ENCODE data around the gene EGFR.

Gene EGFR

GRCh38 chr7:55177589-55178261 is 158.9 kb downstream of the EGFR start:
- no peak for FAIRE-seq

GRCh38 chr7:55178292-55178862 is 159.6 kb downstream of the EGFR start:
- FAIRE-seq = no peak

- FAIRE-seq = no peak
Observed at GRCh38 chr7:55178863-55179773, 160.3 kb downstream of the EGFR start.

- no peak for FAIRE-seq
Observed at GRCh38 chr7:55179931-55180682, 161.3 kb downstream of the EGFR start.

DNA sequence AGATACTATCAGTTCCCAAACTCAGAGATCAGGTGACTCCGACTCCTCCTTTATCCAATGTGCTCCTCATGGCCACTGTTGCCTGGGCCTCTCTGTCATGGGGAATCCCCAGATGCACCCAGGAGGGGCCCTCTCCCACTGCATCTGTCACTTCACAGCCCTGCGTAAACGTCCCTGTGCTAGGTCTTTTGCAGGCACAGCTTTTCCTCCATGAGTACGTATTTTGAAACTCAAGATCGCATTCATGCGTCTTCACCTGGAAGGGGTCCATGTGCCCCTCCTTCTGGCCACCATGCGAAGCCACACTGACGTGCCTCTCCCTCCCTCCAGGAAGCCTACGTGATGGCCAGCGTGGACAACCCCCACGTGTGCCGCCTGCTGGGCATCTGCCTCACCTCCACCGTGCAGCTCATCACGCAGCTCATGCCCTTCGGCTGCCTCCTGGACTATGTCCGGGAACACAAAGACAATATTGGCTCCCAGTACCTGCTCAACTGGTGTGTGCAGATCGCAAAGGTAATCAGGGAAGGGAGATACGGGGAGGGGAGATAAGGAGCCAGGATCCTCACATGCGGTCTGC is 162.2 kb downstream of the EGFR start:
- FAIRE-seq = no peak

DNA sequence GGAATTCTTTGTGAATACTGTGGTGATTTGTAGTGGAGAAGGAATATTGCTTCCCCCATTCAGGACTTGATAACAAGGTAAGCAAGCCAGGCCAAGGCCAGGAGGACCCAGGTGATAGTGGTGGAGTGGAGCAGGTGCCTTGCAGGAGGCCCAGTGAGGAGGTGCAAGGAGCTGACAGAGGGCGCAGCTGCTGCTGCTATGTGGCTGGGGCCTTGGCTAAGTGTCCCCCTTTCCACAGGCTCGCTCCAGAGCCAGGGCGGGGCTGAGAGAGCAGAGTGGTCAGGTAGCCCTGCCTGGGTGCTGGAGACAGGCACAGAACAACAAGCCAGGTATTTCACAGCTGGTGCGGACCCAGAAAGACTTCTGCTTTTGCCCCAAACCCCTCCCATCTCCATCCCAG is 162.9 kb downstream of the EGFR start:
- no peak for FAIRE-seq

DNA sequence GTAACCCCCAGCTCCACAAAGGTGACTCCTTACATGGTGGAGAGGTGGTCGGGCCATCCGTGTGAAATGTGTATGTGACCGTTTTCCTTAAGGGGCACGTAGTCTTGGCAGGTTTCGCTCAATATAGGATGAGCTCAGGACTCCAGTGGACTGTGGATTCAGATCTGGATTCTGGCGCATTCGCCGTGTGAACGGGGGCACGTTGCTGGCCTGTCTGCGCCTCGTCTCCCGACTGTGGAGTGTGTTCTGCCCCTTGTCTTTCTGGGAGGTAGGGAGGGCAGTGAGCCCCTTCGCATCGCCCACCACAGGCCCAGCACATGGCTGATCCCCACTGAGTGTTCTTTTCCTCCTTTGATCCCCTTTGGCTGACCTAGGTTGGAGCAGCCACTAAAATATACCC is 165.1 kb downstream of the EGFR start:
- FAIRE-seq = no peak

DNA sequence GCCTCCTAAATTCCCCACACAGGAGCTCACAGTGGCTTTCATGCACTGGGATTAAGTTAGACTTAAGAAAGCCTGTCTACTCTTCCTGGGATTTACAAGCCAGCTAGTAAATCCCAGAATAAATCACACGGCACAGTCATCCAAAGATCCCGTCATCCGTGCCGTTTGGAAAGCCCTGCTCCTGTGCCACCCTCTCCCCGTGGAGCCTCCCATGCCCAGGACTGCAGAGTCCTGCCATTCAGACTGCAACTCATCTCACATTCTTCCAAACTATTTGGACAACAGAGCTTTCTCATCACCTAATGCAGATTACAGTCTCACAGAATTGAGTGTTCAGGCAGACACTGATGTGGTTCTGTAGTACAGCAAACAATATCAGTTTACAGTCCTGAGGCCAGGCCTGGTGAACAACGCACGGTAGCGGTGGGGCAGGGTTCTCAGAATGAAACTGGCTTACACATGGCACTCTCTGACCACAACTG is 166.5 kb downstream of the EGFR start:
- no peak for FAIRE-seq

GRCh38 chr7:55185941-55186609 is 167.3 kb downstream of the EGFR start:
- no peak for FAIRE-seq

- no peak for FAIRE-seq
Observed at GRCh38 chr7:55187701-55188491, 169.1 kb downstream of the EGFR start.

GRCh38 chr7:55188590-55189138 is 169.8 kb downstream of the EGFR start:
- no peak for FAIRE-seq

DNA sequence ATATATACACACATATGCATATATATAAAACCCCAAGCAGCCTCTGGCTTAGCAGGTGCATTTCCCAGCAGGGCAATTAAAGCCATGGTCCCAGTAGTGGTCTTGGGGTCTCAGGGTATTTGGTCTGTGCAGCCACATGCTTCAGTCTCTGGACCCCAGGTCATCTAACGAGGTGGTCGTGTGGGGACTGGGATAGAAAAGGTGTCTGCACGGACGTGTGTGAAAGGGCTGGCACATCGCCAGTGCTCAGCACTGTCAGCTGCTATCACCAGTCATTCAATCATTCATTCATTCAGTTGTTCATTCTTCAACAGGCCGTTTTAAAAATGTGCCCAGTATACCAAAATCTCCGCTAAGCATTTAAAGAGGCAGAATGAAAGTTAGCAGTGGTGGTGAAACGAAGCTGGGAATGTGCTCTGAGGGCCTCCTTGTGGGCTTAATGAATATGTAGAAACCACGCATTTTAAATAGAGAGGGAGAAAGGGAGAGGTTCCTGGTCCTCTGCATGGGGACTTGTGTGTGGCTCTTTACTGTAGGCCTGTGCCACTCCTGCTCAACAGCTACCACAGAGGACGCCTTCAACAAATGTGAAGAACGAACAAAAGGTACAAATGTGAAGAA is 170.4 kb downstream of the EGFR start:
- FAIRE-seq = no peak

DNA sequence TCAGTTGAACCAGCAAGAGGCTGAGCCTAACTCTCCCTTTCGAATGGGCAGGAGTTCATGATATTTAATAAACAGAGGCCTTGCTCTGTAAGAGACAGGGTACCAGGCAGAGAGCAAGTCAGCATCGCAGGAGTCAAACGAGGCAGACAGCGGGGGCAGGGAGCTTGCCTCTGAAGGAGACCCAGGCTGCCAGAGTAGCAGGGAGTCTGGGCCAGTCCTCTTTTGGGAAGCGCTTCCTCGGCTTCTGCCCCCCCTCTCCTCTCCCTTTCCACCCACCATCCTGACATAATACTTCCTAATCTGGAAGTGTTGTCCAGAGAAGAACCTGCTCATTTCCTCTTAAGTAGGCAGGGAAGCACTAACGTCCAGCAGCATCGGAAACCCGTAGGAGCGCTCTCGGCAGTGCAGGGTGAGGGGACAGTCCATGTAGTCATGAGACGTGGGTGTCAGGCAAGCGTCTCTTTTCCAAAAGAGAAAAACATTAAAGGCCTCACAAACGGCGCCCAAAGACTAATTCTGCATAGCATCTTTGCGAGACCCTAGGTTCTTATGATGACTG is 171.1 kb downstream of the EGFR start:
- no peak for FAIRE-seq

DNA sequence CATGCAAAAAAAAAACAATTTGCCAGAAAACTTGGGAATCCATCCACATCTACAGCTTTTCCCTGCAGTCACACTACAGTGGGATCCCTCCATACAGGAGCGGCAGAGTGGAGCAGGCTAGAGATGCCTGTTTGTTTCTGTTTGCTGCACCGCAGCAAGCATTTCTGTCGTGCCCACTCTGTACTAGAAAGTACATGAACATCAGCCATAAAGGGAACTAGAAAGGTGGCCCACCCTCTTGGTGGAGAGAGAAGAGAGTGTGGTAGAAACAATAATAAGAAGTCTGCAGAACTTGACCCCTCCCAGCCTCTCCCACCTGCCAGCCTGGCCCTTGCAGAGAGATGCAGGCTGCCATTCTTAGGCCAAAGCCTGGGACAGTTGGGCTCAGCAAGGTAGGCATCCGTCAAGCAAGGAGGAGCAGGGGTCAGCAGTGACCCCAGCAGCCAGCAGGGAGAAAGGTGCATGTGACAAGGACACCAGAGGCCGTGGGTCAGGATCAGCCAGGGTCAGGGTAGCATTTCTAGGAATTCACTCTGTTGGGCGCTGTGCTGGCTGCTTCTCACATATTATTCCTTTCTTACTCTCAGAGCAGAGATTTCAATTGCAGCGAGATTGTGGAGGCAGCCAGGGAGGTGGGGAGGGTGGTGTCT is 171.8 kb downstream of the EGFR start:
- FAIRE-seq = no peak

DNA sequence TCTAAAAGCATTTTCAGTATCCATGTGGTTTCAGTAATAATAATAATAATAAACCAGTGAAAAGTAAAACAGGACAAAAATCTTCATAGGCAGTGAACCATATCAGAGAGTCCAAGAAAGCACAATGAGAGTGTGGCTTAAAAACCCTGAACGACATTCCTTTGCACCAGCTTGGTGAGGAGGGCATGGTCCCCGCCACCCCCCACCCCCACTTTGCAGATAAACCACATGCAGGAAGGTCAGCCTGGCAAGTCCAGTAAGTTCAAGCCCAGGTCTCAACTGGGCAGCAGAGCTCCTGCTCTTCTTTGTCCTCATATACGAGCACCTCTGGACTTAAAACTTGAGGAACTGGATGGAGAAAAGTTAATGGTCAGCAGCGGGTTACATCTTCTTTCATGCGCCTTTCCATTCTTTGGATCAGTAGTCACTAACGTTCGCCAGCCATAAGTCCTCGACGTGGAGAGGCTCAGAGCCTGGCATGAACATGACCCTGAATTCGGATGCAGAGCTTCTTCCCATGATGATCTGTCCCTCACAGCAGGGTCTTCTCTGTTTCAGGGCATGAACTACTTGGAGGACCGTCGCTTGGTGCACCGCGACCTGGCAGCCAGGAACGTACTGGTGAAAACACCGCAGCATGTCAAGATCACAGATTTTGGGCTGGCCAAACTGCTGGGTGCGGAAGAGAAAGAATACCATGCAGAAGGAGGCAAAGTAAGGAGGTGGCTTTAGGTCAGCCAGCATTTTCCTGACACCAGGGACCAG is 172.5 kb downstream of the EGFR start:
- no peak for FAIRE-seq

GRCh38 chr7:55191926-55192692 is 173.3 kb downstream of the EGFR start:
- FAIRE-seq = no peak

- no peak for FAIRE-seq
Observed at GRCh38 chr7:55192723-55193122, 173.9 kb downstream of the EGFR start.

- no peak for FAIRE-seq
Observed at GRCh38 chr7:55193245-55193644, 174.4 kb downstream of the EGFR start.

Data from G401.6 (cell line).